Vagina (tissue), 2 donors: ENCODE results near the gene TNFSF15.

Experiments
- POLR2A ChIP-seq, 2 donors: fragments of 450-650 bp; IDR thresholded peaks; one replicate each; pipeline ENCODE4 v1.6.1; 2017; ENCODE audit warnings: antibody characterized with exemption in 2 of 2, mild to moderate bottlenecking in 2 of 2, moderate library complexity in 2 of 2
- POLR2AphosphoS5 ChIP-seq, 2 donors: sonication (generic); formaldehyde crosslinking; IDR thresholded peaks; one replicate each; pipeline ENCODE4 v1.9.0; 2017; ENCODE audit warnings: antibody characterized with exemption in 2 of 2, mild to moderate bottlenecking in 2 of 2, low read depth in 1 of 2; ENCODE audit not compliant: insufficient read depth in 1 of 2
- TF ChIP-seq, protein P1 (sequence below), 3 experiments: fragments of 450-650 bp in 2 of 3; fragments of 200-600 bp in 1 of 3; sonication (generic) in 1 of 3; IDR thresholded peaks; one replicate each; pipeline ENCODE4 v1.5.1; 2017 to 2019; ENCODE audit warnings: antibody characterized with exemption in 3 of 3, mild to moderate bottlenecking in 2 of 3, moderate library complexity in 2 of 3

GRCh38 chr9:114790521-114790920 is 15.3 kb downstream of the TNFSF15 start:
- TF ChIP-seq, protein P1, sequence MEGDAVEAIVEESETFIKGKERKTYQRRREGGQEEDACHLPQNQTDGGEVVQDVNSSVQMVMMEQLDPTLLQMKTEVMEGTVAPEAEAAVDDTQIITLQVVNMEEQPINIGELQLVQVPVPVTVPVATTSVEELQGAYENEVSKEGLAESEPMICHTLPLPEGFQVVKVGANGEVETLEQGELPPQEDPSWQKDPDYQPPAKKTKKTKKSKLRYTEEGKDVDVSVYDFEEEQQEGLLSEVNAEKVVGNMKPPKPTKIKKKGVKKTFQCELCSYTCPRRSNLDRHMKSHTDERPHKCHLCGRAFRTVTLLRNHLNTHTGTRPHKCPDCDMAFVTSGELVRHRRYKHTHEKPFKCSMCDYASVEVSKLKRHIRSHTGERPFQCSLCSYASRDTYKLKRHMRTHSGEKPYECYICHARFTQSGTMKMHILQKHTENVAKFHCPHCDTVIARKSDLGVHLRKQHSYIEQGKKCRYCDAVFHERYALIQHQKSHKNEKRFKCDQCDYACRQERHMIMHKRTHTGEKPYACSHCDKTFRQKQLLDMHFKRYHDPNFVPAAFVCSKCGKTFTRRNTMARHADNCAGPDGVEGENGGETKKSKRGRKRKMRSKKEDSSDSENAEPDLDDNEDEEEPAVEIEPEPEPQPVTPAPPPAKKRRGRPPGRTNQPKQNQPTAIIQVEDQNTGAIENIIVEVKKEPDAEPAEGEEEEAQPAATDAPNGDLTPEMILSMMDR (IDR thresholded peaks at IDR 0.05) = no peak
- TF ChIP-seq POLR2AphosphoS5 (IDR thresholded peaks at IDR 0.05; ENCODE audit: insufficient read depth in 1 of 2, low read depth in 1 of 2) (no peak), POLR2A (IDR thresholded peaks at IDR 0.05) (no peak)
